Mesenchymal stem cell (in vitro differentiated cells and primary cell): ENCODE results near the gene PDGFD.

Source experiments
- DNase-seq: peaks from one replicate; pipeline ENCODE4 v3.0.0-alpha.2; 2013
- H2AFZ ChIP-seq: one replicate; pipeline ENCODE4 v1.6.1; 2013; ENCODE audit warnings: low read depth, mild to moderate bottlenecking, control low read depth, inconsistent platforms, low read length, moderate library complexity
- H2AK5ac ChIP-seq: 2 replicates; pipeline ENCODE4 v1.6.1; 2013; ENCODE audit warnings: low read length, moderate library complexity, mild to moderate bottlenecking, inconsistent platforms; ENCODE audit not compliant: severe bottlenecking
- H2BK120ac ChIP-seq: one replicate; pipeline ENCODE4 v1.6.1; 2013; ENCODE audit warnings: low read depth, mild to moderate bottlenecking, inconsistent platforms, low read length, moderate library complexity
- H2BK12ac ChIP-seq, 2 experiments: one replicate each; pipeline ENCODE4 v1.6.1; 2013; ENCODE audit warnings: inconsistent platforms in 2 of 2, low read length in 2 of 2, mild to moderate bottlenecking in 2 of 2, moderate library complexity in 2 of 2, control low read depth in 1 of 2
- H2BK15ac ChIP-seq: one replicate; pipeline ENCODE4 v1.6.1; 2013; ENCODE audit warnings: mild to moderate bottlenecking, low read depth, inconsistent platforms; ENCODE audit not compliant: poor library complexity, severe bottlenecking
- H2BK5ac ChIP-seq: 2 replicates; pipeline ENCODE4 v1.6.1; 2013; ENCODE audit warnings: low read depth, mild to moderate bottlenecking, low read length, control low read depth, inconsistent platforms; ENCODE audit not compliant: poor library complexity, severe bottlenecking
- H3K14ac ChIP-seq, 2 experiments: one replicate each; pipeline ENCODE4 v1.6.1; 2013; ENCODE audit warnings: inconsistent platforms in 2 of 2, low read length in 2 of 2, control low read depth in 1 of 2, mild to moderate bottlenecking in 1 of 2, moderate library complexity in 1 of 2
- H3K18ac ChIP-seq, 2 experiments: one replicate each; pipeline ENCODE4 v1.6.1; 2013; ENCODE audit warnings: inconsistent platforms in 2 of 2, low read length in 2 of 2, control low read depth in 1 of 2, low read depth in 1 of 2, mild to moderate bottlenecking in 1 of 2
- H3K23ac ChIP-seq, 2 experiments: one replicate each; pipeline ENCODE4 v1.6.1; 2013; ENCODE audit warnings: inconsistent platforms in 2 of 2, low read length in 2 of 2, mild to moderate bottlenecking in 2 of 2, moderate library complexity in 2 of 2, control low read depth in 1 of 2
- H3K27ac ChIP-seq: 2 replicates; pipeline ENCODE4 v1.5.1; 2013; ENCODE audit warnings: mild to moderate bottlenecking, moderate library complexity, low read length, control low read depth, inconsistent platforms; ENCODE audit not compliant: poor library complexity, severe bottlenecking
- H3K27me3 ChIP-seq, 2 experiments: 2 replicates each; pipeline versions ENCODE4 v1.6.1 to v1.7.0; 2013; ENCODE audit warnings: low read length in 2 of 2, mild to moderate bottlenecking in 2 of 2, moderate library complexity in 2 of 2, control low read depth in 1 of 2, inconsistent platforms in 1 of 2; ENCODE audit not compliant: control insufficient read depth in 1 of 2, insufficient read depth in 1 of 2
- H3K36me3 ChIP-seq, 2 experiments: 2 replicates each; pipeline versions ENCODE4 v1.6.1 to v1.7.0; 2013; ENCODE audit warnings: low read length in 2 of 2, control low read depth in 1 of 2, inconsistent platforms in 1 of 2, low read depth in 1 of 2, mild to moderate bottlenecking in 1 of 2; ENCODE audit not compliant: insufficient read depth in 2 of 2, control insufficient read depth in 1 of 2
- H3K4ac ChIP-seq, 2 experiments: one replicate each; pipeline ENCODE4 v1.6.1; 2013; ENCODE audit warnings: inconsistent platforms in 2 of 2, low read length in 2 of 2, mild to moderate bottlenecking in 2 of 2, moderate library complexity in 2 of 2, control low read depth in 1 of 2, low read depth in 1 of 2
- H3K4me1 ChIP-seq: 2 replicates; pipeline ENCODE4 v1.6.1; 2013; ENCODE audit warnings: low read depth, low read length, control low read depth; ENCODE audit not compliant: control insufficient read depth, insufficient read depth
- H3K4me2 ChIP-seq: 2 replicates; pipeline ENCODE4 v1.6.1; 2013; ENCODE audit warnings: low read length, mild to moderate bottlenecking, inconsistent platforms; ENCODE audit not compliant: poor library complexity, severe bottlenecking
- H3K4me3 ChIP-seq, 2 experiments: 2 replicates each; pipeline versions ENCODE4 v1.5.1 to v1.7.0; 2013; ENCODE audit warnings: low read length in 2 of 2, mild to moderate bottlenecking in 2 of 2, control low read depth in 1 of 2, low read depth in 1 of 2; ENCODE audit not compliant: insufficient read depth in 1 of 2
- H3K79me1 ChIP-seq: replicated peaks from 2 replicates; pipeline ENCODE4 v1.6.1; 2013; ENCODE audit warnings: mild to moderate bottlenecking, control low read depth, low read length, inconsistent platforms; ENCODE audit not compliant: poor library complexity, severe bottlenecking
- H3K9ac ChIP-seq: 2 replicates; pipeline ENCODE4 v1.7.0; 2013; ENCODE audit warnings: mild to moderate bottlenecking, low read length, moderate library complexity
- H3K9me3 ChIP-seq: 2 replicates; pipeline ENCODE4 v1.7.0; 2013; ENCODE audit warnings: mild to moderate bottlenecking, low read length; ENCODE audit not compliant: control insufficient read depth
- H4K8ac ChIP-seq: one replicate; pipeline ENCODE4 v1.6.1; 2013; ENCODE audit warnings: inconsistent platforms, mild to moderate bottlenecking, low read length, moderate library complexity
- H4K91ac ChIP-seq: one replicate; pipeline ENCODE4 v1.6.1; 2013; ENCODE audit warnings: mild to moderate bottlenecking, low read length, inconsistent platforms
- WGBS: methylation state at CpG from one replicate; pipeline ENCODE4 v1.1.7; 2013; ENCODE audit warnings: mixed read lengths; 5-methylcytosine and 5-hydroxymethylcytosine counted together

The PDGFD gene

GRCh38 chr11:103883856-103884255 lies 280.1 kb downstream of the PDGFD start:
- Histone ChIP-seq H3K9ac (no peak overlapping the region), H2BK12ac (no peak overlapping the region), H3K4ac (no peak overlapping the region), H4K91ac (no peak overlapping the region), H2BK5ac (no peak overlapping the region), H3K36me3 (no peaks in the 10 kb centered on the region), H2BK120ac (no peak overlapping the region), H3K4me3 (no peak overlapping the region), H2AFZ (no peak overlapping the region), H3K23ac (no peak overlapping the region), H3K9me3 (no peaks in the 10 kb centered on the region), H3K27ac (no peak overlapping the region), H2AK5ac (no peak overlapping the region), H2BK15ac (no peak overlapping the region), H3K4me2 (no peak overlapping the region), H3K4me1 (no peaks in the 10 kb centered on the region), H3K27me3 (no peaks in the 10 kb centered on the region), H3K79me1 (no peaks in the 10 kb centered on the region), H4K8ac (no peak overlapping the region), H3K14ac (no peak overlapping the region), H3K18ac (no peak overlapping the region)
- 79% methylated on average over 1 of the region's 1 CpG for WGBS
- DNase-seq: no peak

- H2BK12ac ChIP-seq: no peak overlapping the region
- H3K9ac ChIP-seq: no peak overlapping the region
- H2AK5ac ChIP-seq: no peak overlapping the region
- H3K14ac ChIP-seq: no peak overlapping the region
- no peak overlapping the region for H2BK5ac ChIP-seq
- no peak overlapping the region for H4K91ac ChIP-seq
- H3K18ac ChIP-seq: no peak overlapping the region
- no peak overlapping the region for H2AFZ ChIP-seq
- H3K23ac ChIP-seq: no peak overlapping the region
- no peak overlapping the region for H3K4me3 ChIP-seq
- H2BK15ac ChIP-seq: no peak overlapping the region
- H3K4ac ChIP-seq: no peak overlapping the region
- no peak overlapping the region for H3K27ac ChIP-seq
- H2BK120ac ChIP-seq: no peak overlapping the region
- no peak overlapping the region for H3K4me2 ChIP-seq
- H3K36me3 ChIP-seq: no peaks in the 10 kb centered on the region
- DNase-seq: no peak
- no peaks in the 10 kb centered on the region for H3K4me1 ChIP-seq
- H4K8ac ChIP-seq: no peak overlapping the region
- no peaks in the 10 kb centered on the region for H3K9me3 ChIP-seq
- no peaks in the 10 kb centered on the region for H3K27me3 ChIP-seq
- no peaks in the 10 kb centered on the region for H3K79me1 ChIP-seq
- WGBS: 95% methylated on average over 2 of the region's 2 CpGs
These were observed 280.7 kb downstream of the PDGFD start for GRCh38 chr11:103883291-103883690.

GRCh38 chr11:103881584-103881983 lies 282.4 kb downstream of the PDGFD start:
- Histone ChIP-seq H3K14ac (no peak overlapping the region), H3K18ac (no peak overlapping the region), H2BK15ac (no peak overlapping the region), H4K8ac (no peak overlapping the region), H2BK120ac (no peak overlapping the region), H3K4me1 (no peaks in the 10 kb centered on the region), H3K23ac (no peak overlapping the region), H2AFZ (no peak overlapping the region), H2AK5ac (no peak overlapping the region), H2BK12ac (no peak overlapping the region), H3K9ac (no peak overlapping the region), H2BK5ac (no peak overlapping the region), H3K27ac (no peak overlapping the region), H3K27me3 (no peaks in the 10 kb centered on the region), H3K36me3 (no peaks in the 10 kb centered on the region), H3K4ac (no peak overlapping the region), H3K4me2 (no peak overlapping the region), H4K91ac (no peak overlapping the region), H3K4me3 (no peak overlapping the region), H3K79me1 (no peaks in the 10 kb centered on the region), H3K9me3 (no peaks in the 10 kb centered on the region)
- 90% methylated on average over 1 of the region's 1 CpG for WGBS
- DNase-seq: no peak

- Histone ChIP-seq H3K18ac (no peak overlapping the region), H3K27me3 (no peaks in the 10 kb centered on the region), H4K8ac (no peak overlapping the region), H3K9ac (no peak overlapping the region), H2BK120ac (no peak overlapping the region), H3K9me3 (no peaks in the 10 kb centered on the region), H3K23ac (no peak overlapping the region), H3K4me2 (no peak overlapping the region), H3K14ac (no peak overlapping the region), H2BK12ac (no peak overlapping the region), H3K27ac (no peak overlapping the region), H2BK15ac (no peak overlapping the region), H2BK5ac (no peak overlapping the region), H3K79me1 (no peaks in the 10 kb centered on the region), H2AK5ac (no peak overlapping the region), H3K36me3 (no peaks in the 10 kb centered on the region), H2AFZ (no peak overlapping the region), H4K91ac (no peak overlapping the region), H3K4me3 (no peak overlapping the region), H3K4ac (no peak overlapping the region), H3K4me1 (no peaks in the 10 kb centered on the region)
- 82% methylated on average over 4 of the region's 4 CpGs for WGBS
- DNase-seq: no peak
These were observed 283.0 kb downstream of the PDGFD start for GRCh38 chr11:103880968-103881367.
